HFF-Myc (cell line): Measurements from ENCODE around the gene HIGD1A.

Experiments
- DNase-seq: peaks from one replicate; pipeline ENCODE4 v3.0.0-alpha.2; 2011; ENCODE audit warnings: low read depth; ENCODE audit errors: extremely low read depth
- H3K4me3 ChIP-seq: replicated peaks from 2 replicates; pipeline ENCODE4 v1.5.1; 2011; ENCODE audit warnings: low read depth, mild to moderate bottlenecking, control low read depth, low read length
- CTCF ChIP-seq: IDR thresholded peaks from 2 replicates; pipeline ENCODE4 v1.5.1; 2012; ENCODE audit warnings: mild to moderate bottlenecking, low read depth, low read length, control low read depth; ENCODE audit errors: missing control alignments

Gene HIGD1A

GRCh38 chr3:42746455-42747450 lies 57.5 kb downstream of the HIGD1A start:
- H3K4me3 ChIP-seq = no peak overlapping the region
- DNase-seq = no peak
- TF ChIP-seq CTCF = no peak

- TF ChIP-seq CTCF = no peak
- no peak overlapping the region for H3K4me3 ChIP-seq
Measured at GRCh38 chr3:42745776-42746454, 58.4 kb downstream of the HIGD1A start.

GRCh38 chr3:42745291-42745745 lies 59.0 kb downstream of the HIGD1A start:
- TF ChIP-seq CTCF = no peak
- H3K4me3 ChIP-seq = no peak overlapping the region
- DNase-seq = no peak

More at GRCh38 chr3:42745776-42746454, 58.4 kb downstream of the HIGD1A start:
- no peak for DNase-seq

- H3K4me3 ChIP-seq = no peak overlapping the region
- TF ChIP-seq CTCF = no peak
- no peak for DNase-seq
Measured at GRCh38 chr3:42743204-42743995, 60.9 kb downstream of the HIGD1A start.

GRCh38 chr3:42742688-42743087 lies 61.6 kb downstream of the HIGD1A start:
- DNase-seq = no peak
- H3K4me3 ChIP-seq = no peak overlapping the region
- TF ChIP-seq CTCF = no peak

- TF ChIP-seq CTCF = no peak
- DNase-seq = no peak
- no peak overlapping the region for H3K4me3 ChIP-seq
Measured at GRCh38 chr3:42742259-42742658, 62.0 kb downstream of the HIGD1A start.
